Measurements from ENCODE around the gene HHEX.
"Not testable (repeated sequence)": the region's sequence is repeated elsewhere in the genome, so short reads cannot be mapped to it uniquely, and the experiment has no call there.

HHEX gene

GRCh38 chr10:92689663-92690210 lies at the start of gene HHEX:
HHEX (plus strand) TSS chr10:92689955; CDS start chr10:92689987, 32 bp downstream.
- peak; percentile 58 for DNase-seq

- no peak for DNase-seq
Measured at GRCh38 chr10:92640107-92640506, 49.6 kb upstream of the HHEX start.

GRCh38 chr10:92641492-92641891 lies 48.3 kb upstream of the HHEX start:
- DNase-seq: no peak

- DNase-seq: no peak
Measured at GRCh38 chr10:92644921-92645320, 44.8 kb upstream of the HHEX start.

GRCh38 chr10:92650864-92651263 lies 38.9 kb upstream of the HHEX start:
- DNase-seq: not testable (repeated sequence)

- no peak for DNase-seq
Measured at GRCh38 chr10:92655426-92655825, 34.3 kb upstream of the HHEX start.

GRCh38 chr10:92656266-92656961 lies 33.3 kb upstream of the HHEX start:
- DNase-seq: no peak

- DNase-seq: no peak
Measured at GRCh38 chr10:92657024-92657423, 32.7 kb upstream of the HHEX start.

- DNase-seq: no peak
Measured at GRCh38 chr10:92662848-92663247, 26.9 kb upstream of the HHEX start.

- no peak for DNase-seq
Measured at GRCh38 chr10:92664322-92664721, 25.4 kb upstream of the HHEX start.

GRCh38 chr10:92667078-92667477 lies 22.7 kb upstream of the HHEX start:
- no peak for DNase-seq

GRCh38 chr10:92677708-92678107 lies 12.0 kb upstream of the HHEX start:
- DNase-seq: no peak

- DNase-seq: no peak
Measured at GRCh38 chr10:92678206-92678605, 11.5 kb upstream of the HHEX start.

GRCh38 chr10:92681306-92681834 lies 8.4 kb upstream of the HHEX start:
- DNase-seq: no peak

- DNase-seq: no peak
Measured at GRCh38 chr10:92688573-92688926, 1.2 kb upstream of the HHEX start.

GRCh38 chr10:92688927-92689662 lies 660 bp upstream of the HHEX start:
- peak; percentile 58 for DNase-seq

GRCh38 chr10:92690211-92690914 lies 608 bp downstream of the HHEX start:
- DNase-seq: peak; percentile 65

GRCh38 chr10:92690915-92691590 lies 1.3 kb downstream of the HHEX start:
- no peak for DNase-seq

GRCh38 chr10:92691591-92692079 lies 1.9 kb downstream of the HHEX start:
- DNase-seq: peak; percentile 55

GRCh38 chr10:92692080-92692671 lies 2.4 kb downstream of the HHEX start:
- no peak for DNase-seq

- DNase-seq: no peak
Measured at GRCh38 chr10:92692697-92693533, 3.2 kb downstream of the HHEX start.

Measured in right forelimb (tissue), 1 donor.